HepG2 (cell line): ENCODE measurements around the gene LAMB4. TPM values are rescaled to one million over a fixed set of nuclear protein-coding genes. Genes with fewer than 3 reads are reported as not detected.

Experiments
- ATAC-seq: fragments of 200-7000 bp; cut with Tn5 transposase; 3 replicates; pipeline ENCODE4 v1.9.1; 2020; ENCODE audit warnings: mild to moderate bottlenecking, moderate library complexity
- BruUV-seq: library from RNA; stranded (reverse); fragments of 400-500 nt; replicated peaks from 2 replicates; lab custom pipeline; 2021; lab: Mats Ljungman, UMichigan
- CTCF ChIA-PET: fragments of 300-600 bp; formaldehyde crosslinking; extraction: SDS; loops from one replicate; lab custom pipeline; 2021; ENCODE audit warnings: low total read pairs, inconsistent platforms, low intra/inter-chr PET ratio; lab: Yijun Ruan, JAX
- POLR2A ChIA-PET: fragments of 350-600 bp; sonication (Branson Sonifier 250); formaldehyde crosslinking; loops from one replicate; lab custom pipeline; 2020; ENCODE audit warnings: antibody characterized with exemption, inconsistent platforms; lab: Yijun Ruan, JAX
- DNase-seq: peaks from one replicate; pipeline ENCODE4 v3.0.0-alpha.2; 2015; ENCODE audit warnings: low spot score
- FAIRE-seq: peaks from 3 replicates; lab custom pipeline; 2011; peaks lifted over from hg19 to GRCh38; lab: Jason Lieb, UNC
- H2AFZ ChIP-seq: one replicate; pipeline ENCODE4 v1.6.1; 2011; ENCODE audit warnings: low read length, inconsistent platforms
- H3K27ac ChIP-seq: fragments of 300-600 bp; 3 replicates; pipeline ENCODE4 v1.8.0; 2011; ENCODE audit warnings: mixed run types, mild to moderate bottlenecking, mixed read lengths, low read length, inconsistent platforms; ENCODE audit not compliant: insufficient read depth; ENCODE audit errors: extremely low read length
- H3K27me3 ChIP-seq, 2 experiments: fragments of 200-600 bp in 1 of 2; 2 replicates in 1 of 2; 3 replicates in 1 of 2; pipeline versions ENCODE4 v1.6.0 to v1.8.0; 2011; ENCODE audit warnings: low read length in 2 of 2, mild to moderate bottlenecking in 2 of 2, moderate library complexity in 2 of 2, inconsistent platforms in 1 of 2; ENCODE audit not compliant: insufficient read depth in 2 of 2, control insufficient read depth in 1 of 2
- H3K36me3 ChIP-seq, 2 experiments: fragments of 200-600 bp in 1 of 2; replicated peaks in 1 of 2; 2 replicates in 1 of 2; 3 replicates in 1 of 2; pipeline versions ENCODE4 v1.5.1 to v1.8.0; 2011; ENCODE audit warnings: low read length in 2 of 2, inconsistent platforms in 1 of 2; ENCODE audit not compliant: insufficient read depth in 2 of 2, control insufficient read depth in 1 of 2
- H3K4me1 ChIP-seq: 2 replicates; pipeline ENCODE4 v1.5.1; 2012; ENCODE audit warnings: low read length, inconsistent platforms; ENCODE audit not compliant: insufficient read depth
- H3K4me2 ChIP-seq: 2 replicates; pipeline ENCODE4 v1.6.0; 2011; ENCODE audit warnings: low read depth, low read length, inconsistent platforms
- H3K4me3 ChIP-seq, 3 experiments: fragments of 200-600 bp in 1 of 3; sonication (generic), shearing (Covaris generic) in 1 of 3; replicated peaks in 1 of 3; 2 replicates each; pipeline ENCODE4 v1.5.1; 2011 to 2016; ENCODE audit warnings: low read length in 3 of 3, inconsistent platforms in 2 of 3, low read depth in 2 of 3, mild to moderate bottlenecking in 2 of 3, control low read depth in 1 of 3, mixed read lengths in 1 of 3; ENCODE audit not compliant: insufficient read depth in 1 of 3
- H3K79me2 ChIP-seq: one replicate; pipeline ENCODE4 v1.6.1; 2011; ENCODE audit warnings: low read length, inconsistent platforms; ENCODE audit not compliant: insufficient read depth
- H3K9ac ChIP-seq: 2 replicates; pipeline ENCODE4 v1.6.0; 2011; ENCODE audit warnings: mild to moderate bottlenecking, low read depth, low read length, inconsistent platforms; ENCODE audit not compliant: insufficient read depth
- H3K9me3 ChIP-seq: 2 replicates; pipeline ENCODE4 v1.5.1; 2012; ENCODE audit warnings: mild to moderate bottlenecking, low read length
- H4K20me1 ChIP-seq: 2 replicates; pipeline ENCODE4 v1.6.0; 2011; ENCODE audit warnings: inconsistent platforms, mild to moderate bottlenecking, low read length, moderate library complexity; ENCODE audit not compliant: insufficient read depth
- ATAD3A ChIP-seq: sonication (generic); formaldehyde crosslinking; IDR thresholded peaks from 2 replicates; pipeline ENCODE4 v1.4.0; 2020; ENCODE audit warnings: missing genetic modification reagents
- ATF6 ChIP-seq: sonication (generic); formaldehyde crosslinking; conservative IDR thresholded peaks from 2 replicates; pipeline ENCODE4 v1.4.0; 2020; ENCODE audit warnings: missing genetic modification reagents
- LCORL ChIP-seq, 2 experiments: fragments of 450-650 bp in 1 of 2; sonication (generic) in 1 of 2; formaldehyde crosslinking in 1 of 2; IDR thresholded peaks; 2 replicates each; pipeline versions ENCODE4 v1.5.0 to v1.6.1; 2017 to 2020; ENCODE audit warnings: antibody characterized with exemption in 1 of 2, missing genetic modification reagents in 1 of 2
- MNT ChIP-seq: fragments of 450-650 bp; IDR thresholded peaks from 2 replicates; pipeline ENCODE4 v1.6.1; 2016
- TFDP2 ChIP-seq: sonication (generic); formaldehyde crosslinking; IDR thresholded peaks from 2 replicates; pipeline ENCODE4 v1.4.0; 2020; ENCODE audit warnings: missing genetic modification reagents
- ZBTB21 ChIP-seq: sonication (generic); formaldehyde crosslinking; IDR thresholded peaks from 2 replicates; pipeline ENCODE4 v1.4.0; 2020; ENCODE audit warnings: missing genetic modification reagents
- ZFP36L1 ChIP-seq: sonication (generic); formaldehyde crosslinking; IDR thresholded peaks from 2 replicates; pipeline ENCODE4 v1.8.0; 2022; ENCODE audit warnings: mild to moderate bottlenecking, missing genetic modification reagents, moderate library complexity
- ZNF18 ChIP-seq: sonication (generic); formaldehyde crosslinking; IDR thresholded peaks from 2 replicates; pipeline ENCODE4 v1.8.0; 2022; ENCODE audit warnings: mild to moderate bottlenecking, missing genetic modification reagents; ENCODE audit not compliant: insufficient replicate concordance
- ZNF552 ChIP-seq: sonication (generic); formaldehyde crosslinking; IDR thresholded peaks from 2 replicates; pipeline ENCODE4 v1.9.0; 2022; ENCODE audit warnings: missing genetic modification reagents, mild to moderate bottlenecking, borderline replicate concordance
- ZNF709 ChIP-seq: sonication (generic); formaldehyde crosslinking; IDR thresholded peaks from 2 replicates; pipeline ENCODE4 v1.5.0; 2020; ENCODE audit warnings: mild to moderate bottlenecking, missing genetic modification reagents
- ZNF724P ChIP-seq: sonication (generic); formaldehyde crosslinking; IDR thresholded peaks from 2 replicates; pipeline ENCODE4 v1.8.0; 2022; ENCODE audit warnings: missing genetic modification reagents, borderline replicate concordance
- ZNF746 ChIP-seq: sonication (generic); formaldehyde crosslinking; IDR thresholded peaks from 2 replicates; pipeline ENCODE4 v1.8.0; 2022; ENCODE audit warnings: mild to moderate bottlenecking, missing genetic modification reagents
- ZNF780A ChIP-seq: sonication (generic); formaldehyde crosslinking; IDR thresholded peaks from 2 replicates; pipeline ENCODE4 v1.8.0; 2022; ENCODE audit warnings: mild to moderate bottlenecking, missing genetic modification reagents, moderate library complexity
- ZNF792 ChIP-seq: IDR thresholded peaks from 2 replicates; pipeline ENCODE4 v1.6.1; 2016
- WGBS: methylation state at CpG from one replicate; pipeline ENCODE4 v1.1.6; 2017; ENCODE audit warnings: low lambda C conversion rate; 5-methylcytosine and 5-hydroxymethylcytosine counted together
- in situ Hi-C: cut with HindIII; loops from 2 replicates; pipeline ENCODE4 v1.10.0; 2017; ENCODE audit warnings: low pct_unique_long_range_greater_than_20kb; ENCODE audit not compliant: extremely low pct_ligation_motif_present
- intact Hi-C: fragments of 100-400 bp; cut with micrococcal nuclease; formaldehyde crosslinking; loops from one replicate; pipeline ENCODE4 v1.10.0; 2022; ENCODE audit not compliant: unreplicated experiment
- polyA plus RNA-seq, 8 experiments: library from polyadenylated mRNA; depleted of rRNA in 3 of 8; stranded (reverse) in 7 of 8; unstranded in 1 of 8; fragments of >200 nt; fragmentation: Illumina TruSeq in 4 of 8; extraction: Trizol in 4 of 8; gene quantifications; 2 replicates each; pipeline versions ENCODE4 v1.2.1 to v1.2.3, GENCODE V29; 2011 to 2016; ENCODE audit warnings: low read depth in 4 of 8, missing spikeins in 1 of 8, mixed read lengths in 1 of 8; ENCODE audit not compliant: insufficient read depth in 1 of 8
- total RNA-seq, 5 experiments: library from RNA; depleted of rRNA; stranded (reverse); fragments of >200 nt; fragmentation: Illumina TruSeq; extraction: Trizol; gene quantifications; 2 replicates each; pipeline ENCODE4 v1.2.3, GENCODE V29; 2016; ENCODE audit warnings: low read depth in 1 of 5
- TF ChIP-seq, protein P1 (sequence below), 2 experiments: fragments of 450-650 bp in 1 of 2; sonication (generic) in 1 of 2; formaldehyde crosslinking; IDR thresholded peaks; 2 replicates each; pipeline versions ENCODE4 v1.5.0 to v1.8.0; 2020 to 2022; ENCODE audit warnings: mild to moderate bottlenecking in 1 of 2, missing genetic modification reagents in 1 of 2

Gene LAMB4
- total and polyA plus RNA-seq, 2 of the 13 experiments (the other 11 are each of a cell fraction or from before 2014, with no cell fraction given): 0.05 TPM; not detected in 1

DNA sequence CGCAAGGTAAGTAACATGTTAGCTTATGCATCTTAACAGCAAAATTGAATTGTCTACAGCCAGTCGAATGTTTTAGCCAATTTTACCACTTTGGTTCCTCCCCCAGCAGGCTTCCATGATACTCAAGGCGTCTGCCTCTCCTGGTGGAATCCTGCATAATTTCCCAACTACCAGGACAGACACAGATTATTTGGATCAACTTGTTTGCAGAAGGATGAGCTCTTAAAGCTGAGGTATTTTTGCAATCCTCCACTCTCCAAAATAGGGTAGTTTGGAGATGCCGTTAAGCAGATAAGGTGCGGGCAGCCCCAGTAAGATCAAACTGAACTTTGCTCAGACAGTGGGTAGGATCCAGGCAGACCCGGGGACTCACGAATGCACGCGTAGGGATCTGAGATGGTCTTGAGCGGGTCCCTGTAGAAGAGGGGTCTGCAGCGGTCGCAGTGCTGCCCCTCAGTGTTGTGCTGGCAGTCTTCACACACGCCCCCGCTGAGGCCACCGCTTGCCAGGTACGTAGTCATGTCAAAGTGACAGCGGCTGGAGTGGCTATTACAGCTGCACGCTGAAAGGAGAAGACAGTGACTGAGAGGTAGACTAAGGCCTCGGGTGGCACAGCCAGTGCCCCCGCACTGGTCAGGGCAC lies 27.4 kb downstream of the LAMB4 start:
- H4K20me1 ChIP-seq: no peaks in the 10 kb centered on the region
- ATAC-seq (peak; percentile 37; the same call in 2 of the 3 replicates), FAIRE-seq (no peak), DNase-seq (no peak)
- H3K4me2 ChIP-seq: no peak overlapping the region
- no TSS peak for BruUV-seq
- CTCF ChIA-PET: no interaction called here
- no peak overlapping the region for H3K27ac ChIP-seq
- H3K4me1 ChIP-seq: peaks cover 21% of the 10 kb centered on the region
- no peak overlapping the region for H2AFZ ChIP-seq
- no peaks in the 10 kb centered on the region; a peak in 1 of 5 replicates for H3K27me3 ChIP-seq
- intact Hi-C loops: no loop called here
- 63% methylated on average over 15 of the region's 20 CpGs for WGBS
- H3K36me3 ChIP-seq: no peaks in the 10 kb centered on the region
- H3K9ac ChIP-seq: no peak overlapping the region
- no peaks in the 10 kb centered on the region for H3K9me3 ChIP-seq
- in situ Hi-C loops: loop anchor here (25.0 kb wide), 1 partner anchor 365 kb away; the partner anchor contains the start of gene CBLL1
- H3K4me3 ChIP-seq: no peak overlapping the region
- no peaks in the 10 kb centered on the region for H3K79me2 ChIP-seq
- POLR2A ChIA-PET: no interaction called here
- TF ChIP-seq MNT (no peak), TFDP2 (CRISPR knock-in tag) (no peak), ZNF746 (no peak), LCORL (IDR thresholded peaks at IDR 0.05) (no peak), LCORL (CRISPR knock-in tag; IDR thresholded peaks at IDR 0.05) (no peak), ZBTB21 (CRISPR knock-in tag) (no peak), ZNF780A (CRISPR knock-in tag) (no peak), ATF6 (CRISPR knock-in tag) (no peak), ZNF709 (CRISPR knock-in tag) (no peak), ATAD3A (CRISPR knock-in tag) (no peak), ZFP36L1 (no peak), ZNF552 (CRISPR knock-in tag) (no peak), ZNF792 (CRISPR knock-in tag) (no peak), ZNF18 (CRISPR knock-in tag) (no peak), ZNF724P (CRISPR knock-in tag) (no peak)
- TF ChIP-seq, protein P1, sequence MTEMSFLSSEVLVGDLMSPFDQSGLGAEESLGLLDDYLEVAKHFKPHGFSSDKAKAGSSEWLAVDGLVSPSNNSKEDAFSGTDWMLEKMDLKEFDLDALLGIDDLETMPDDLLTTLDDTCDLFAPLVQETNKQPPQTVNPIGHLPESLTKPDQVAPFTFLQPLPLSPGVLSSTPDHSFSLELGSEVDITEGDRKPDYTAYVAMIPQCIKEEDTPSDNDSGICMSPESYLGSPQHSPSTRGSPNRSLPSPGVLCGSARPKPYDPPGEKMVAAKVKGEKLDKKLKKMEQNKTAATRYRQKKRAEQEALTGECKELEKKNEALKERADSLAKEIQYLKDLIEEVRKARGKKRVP (CRISPR knock-in tag; IDR thresholded peaks at IDR 0.05): no peak
